D721Med (cell line): ENCODE measurements around the gene SEMA4C.

Experiments used
- DNase-seq: peaks from one replicate; pipeline ENCODE4 v3.0.0; 2011; ENCODE audit warnings: low spot score; ENCODE audit not compliant: insufficient read length
- FAIRE-seq: peaks from 2 replicates; lab custom pipeline; 2011; peaks lifted over from hg19 to GRCh38; lab: Jason Lieb, UNC
- TF ChIP-seq, protein P1 (sequence below): IDR thresholded peaks from 2 replicates; pipeline ENCODE4 v1.5.1; 2012; ENCODE audit warnings: mild to moderate bottlenecking, control low read depth; ENCODE audit not compliant: insufficient read depth; ENCODE audit errors: missing control alignments

SEMA4C gene

DNA sequence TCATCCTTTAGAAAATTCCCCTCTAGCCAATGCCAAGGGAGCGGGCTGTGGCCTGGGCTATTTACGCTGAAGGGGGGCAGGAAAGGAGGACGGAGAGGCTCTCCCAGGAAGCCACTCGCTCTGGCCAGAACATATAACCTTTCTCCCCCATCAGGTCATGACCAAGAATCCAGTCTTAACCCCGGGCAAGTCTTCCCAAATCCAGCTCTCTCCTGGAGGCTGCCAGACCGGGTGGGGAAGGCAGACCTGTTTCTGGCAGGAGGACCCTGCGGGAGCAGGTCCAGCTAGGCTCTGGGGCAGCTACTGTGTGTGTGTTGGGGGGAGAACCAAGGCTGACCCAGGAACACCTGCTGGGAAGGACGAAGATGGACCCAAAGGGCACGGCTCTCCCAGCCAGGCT, 13.4 kb upstream of the SEMA4C start:
- DNase-seq = no peak
- TF ChIP-seq, protein P1, sequence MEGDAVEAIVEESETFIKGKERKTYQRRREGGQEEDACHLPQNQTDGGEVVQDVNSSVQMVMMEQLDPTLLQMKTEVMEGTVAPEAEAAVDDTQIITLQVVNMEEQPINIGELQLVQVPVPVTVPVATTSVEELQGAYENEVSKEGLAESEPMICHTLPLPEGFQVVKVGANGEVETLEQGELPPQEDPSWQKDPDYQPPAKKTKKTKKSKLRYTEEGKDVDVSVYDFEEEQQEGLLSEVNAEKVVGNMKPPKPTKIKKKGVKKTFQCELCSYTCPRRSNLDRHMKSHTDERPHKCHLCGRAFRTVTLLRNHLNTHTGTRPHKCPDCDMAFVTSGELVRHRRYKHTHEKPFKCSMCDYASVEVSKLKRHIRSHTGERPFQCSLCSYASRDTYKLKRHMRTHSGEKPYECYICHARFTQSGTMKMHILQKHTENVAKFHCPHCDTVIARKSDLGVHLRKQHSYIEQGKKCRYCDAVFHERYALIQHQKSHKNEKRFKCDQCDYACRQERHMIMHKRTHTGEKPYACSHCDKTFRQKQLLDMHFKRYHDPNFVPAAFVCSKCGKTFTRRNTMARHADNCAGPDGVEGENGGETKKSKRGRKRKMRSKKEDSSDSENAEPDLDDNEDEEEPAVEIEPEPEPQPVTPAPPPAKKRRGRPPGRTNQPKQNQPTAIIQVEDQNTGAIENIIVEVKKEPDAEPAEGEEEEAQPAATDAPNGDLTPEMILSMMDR = no peak
- FAIRE-seq = no peak

DNA sequence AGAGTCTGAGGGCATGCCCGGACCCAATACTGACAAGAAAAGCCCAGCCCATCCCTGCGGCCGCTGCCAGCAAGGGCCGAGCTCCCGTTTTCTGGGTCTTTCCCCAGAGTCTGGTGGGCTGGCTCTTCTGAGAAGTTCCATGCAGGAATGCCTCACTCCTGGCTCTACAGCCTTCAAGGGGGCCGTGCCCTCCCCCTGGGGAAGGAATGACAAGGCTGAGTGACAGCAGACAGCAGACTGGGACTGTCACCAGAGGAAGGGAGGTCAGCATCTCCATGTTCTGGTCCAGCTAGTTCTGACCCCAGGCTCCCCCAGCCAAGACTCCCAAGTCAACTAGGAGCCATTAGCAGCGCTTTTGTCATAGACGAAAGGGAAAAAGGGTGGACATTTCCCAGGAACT, 13.0 kb upstream of the SEMA4C start:
- TF ChIP-seq, protein P1 = no peak
- DNase-seq (no peak), FAIRE-seq (no peak)

DNA sequence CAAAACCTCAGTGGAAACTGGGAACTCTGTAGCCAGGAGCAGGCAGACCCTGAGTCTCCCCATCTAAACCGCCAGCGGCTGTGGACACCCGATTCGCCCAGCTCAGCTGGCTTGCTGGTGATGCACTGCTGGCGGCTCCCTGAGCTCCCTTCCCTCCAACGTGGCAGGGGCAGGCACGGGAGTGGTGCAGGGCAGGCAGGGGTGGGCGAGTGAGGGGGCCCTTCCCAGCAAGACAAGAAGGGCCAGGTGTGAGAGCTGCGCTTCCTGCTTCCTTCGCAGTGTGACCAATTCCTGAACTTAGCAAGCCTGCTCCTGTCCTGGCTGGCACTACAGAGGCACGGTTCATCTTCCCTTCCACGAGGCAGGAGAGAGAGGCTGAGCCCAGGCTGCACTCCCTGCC, 12.3 kb upstream of the SEMA4C start:
- DNase-seq (no peak), FAIRE-seq (no peak)
- TF ChIP-seq, protein P1 = no peak

DNA sequence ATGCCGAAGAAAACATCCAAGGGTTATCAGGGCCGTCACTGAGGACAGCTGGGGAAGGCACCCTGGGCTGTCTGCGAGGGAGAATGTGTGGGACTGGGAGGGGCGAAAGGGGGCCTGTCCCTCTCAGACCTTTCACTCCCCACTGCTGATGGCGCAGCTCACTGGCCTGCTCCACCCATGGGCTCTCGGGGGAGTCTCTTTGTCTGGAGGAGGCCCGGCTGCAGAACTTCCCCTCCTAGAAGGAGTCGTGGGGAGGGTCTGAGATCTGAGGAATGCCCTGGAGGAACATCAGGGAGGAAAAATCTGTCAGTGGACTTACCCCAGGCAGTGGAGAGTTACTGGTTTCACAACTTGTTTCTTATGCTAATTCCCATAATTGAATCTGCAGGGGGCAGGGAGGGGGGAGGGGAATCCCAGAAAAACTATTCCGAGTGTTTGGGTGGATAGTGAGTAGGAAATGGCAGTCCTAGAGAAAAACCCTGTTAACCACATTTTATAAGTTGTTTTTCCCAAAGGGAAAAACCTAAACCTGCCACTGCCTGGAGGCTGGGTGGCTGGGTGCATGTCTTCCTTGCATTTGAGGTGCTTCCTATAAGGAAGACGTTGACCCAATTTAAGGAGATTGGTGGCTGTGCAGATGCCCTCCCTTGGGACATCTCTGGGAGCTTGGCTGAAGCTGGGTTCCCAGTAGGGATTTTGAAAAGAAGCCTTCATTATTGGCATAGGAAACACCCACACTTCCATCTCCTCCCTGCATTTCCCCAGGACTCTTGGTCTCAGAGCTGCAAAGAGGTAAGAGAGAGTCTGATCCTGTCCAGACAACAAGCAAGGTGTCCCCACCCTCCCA, 11.7 kb upstream of the SEMA4C start:
- TF ChIP-seq, protein P1 = no peak
- FAIRE-seq (no peak), DNase-seq (no peak)

DNA sequence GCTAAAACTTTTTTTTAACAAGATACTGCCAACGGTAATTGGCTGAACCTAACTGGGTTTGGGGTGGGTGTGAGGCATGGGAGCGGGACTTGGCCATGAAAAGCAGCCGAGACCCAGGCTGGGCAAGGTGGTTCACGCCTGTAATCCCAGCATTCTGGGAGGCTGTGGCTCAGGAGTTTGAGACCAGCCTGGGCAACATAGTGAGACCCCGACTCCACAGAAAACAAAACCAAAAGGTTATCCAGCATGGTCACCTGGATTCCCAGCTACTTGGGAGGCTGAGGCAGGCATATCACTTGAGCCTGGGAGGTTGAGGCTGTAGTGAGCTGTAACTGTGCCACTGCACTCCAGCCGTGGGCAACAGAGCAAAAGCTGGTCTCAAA, 11.0 kb upstream of the SEMA4C start:
- TF ChIP-seq, protein P1 = no peak
- no peak for DNase-seq
- no peak for FAIRE-seq

DNA sequence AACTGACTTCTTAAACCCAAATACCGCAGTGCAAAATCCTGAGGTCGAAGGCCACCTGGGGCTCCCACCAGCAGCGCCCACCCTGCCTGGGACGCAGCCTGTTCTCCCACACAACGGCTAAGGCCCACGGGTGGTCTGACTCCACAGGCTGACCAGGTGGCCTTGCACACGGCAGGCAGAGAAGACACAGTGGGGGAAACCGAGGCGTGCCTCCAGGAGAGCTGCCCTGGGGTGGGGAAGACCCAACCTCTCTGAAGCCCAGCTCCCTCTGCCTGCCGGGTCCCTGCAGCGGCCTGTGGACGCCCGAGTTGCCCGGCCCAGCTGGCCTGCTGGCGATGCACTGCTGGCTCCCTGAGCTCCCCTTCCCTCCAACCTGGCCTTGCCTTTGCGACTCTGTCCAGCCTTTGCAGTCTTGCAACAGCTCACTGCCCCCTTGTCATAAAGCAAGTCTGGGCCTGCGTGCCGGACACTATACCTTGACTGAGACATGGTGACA, 9.7 kb upstream of the SEMA4C start:
- FAIRE-seq (no peak), DNase-seq (no peak)
- TF ChIP-seq, protein P1 = no peak
